ENCODE results near the gene TMEM240. TPM values are rescaled to one million over a fixed set of nuclear protein-coding genes. Genes with fewer than 3 reads are reported as not detected.

Gene TMEM240
- total RNA-seq, 2 experiments from 2014 or later: 0.75 to 1.5 TPM

Other genes with a start within 250 kb of the TMEM240 start
- 10 to 100 TPM; 45.3 to 46.4 TPM for gene ACAP3, start 232.7 kb downstream of the TMEM240 start, total RNA-seq
- gene PUSL1, start 232.0 kb downstream of the TMEM240 start, total RNA-seq: 10 to 100 TPM; 18.1 to 19.2 TPM
- 100 to 1,000 TPM; 130 to 137 TPM for gene INTS11, start 216.0 kb downstream of the TMEM240 start, total RNA-seq
- gene CPTP, start 215.8 kb downstream of the TMEM240 start, total RNA-seq: 10 to 100 TPM; 11.6 to 12.9 TPM
- 1 to 10 TPM; 3.3 to 3.4 TPM for gene TAS1R3, start 209.3 kb downstream of the TMEM240 start, total RNA-seq
- gene DVL1, start 191.2 kb downstream of the TMEM240 start, total RNA-seq: 10 to 100 TPM; 44.9 to 45.5 TPM
- gene MXRA8, start 182.1 kb downstream of the TMEM240 start, total RNA-seq: 1 to 10 TPM; 1.6 to 2.9 TPM
- gene AURKAIP1, start 165.4 kb downstream of the TMEM240 start, total RNA-seq: 10 to 100 TPM; 59.2 to 64.6 TPM
- 100 to 1,000 TPM; 274 to 281 TPM for gene CCNL2, start 141.3 kb downstream of the TMEM240 start, total RNA-seq
- 100 to 1,000 TPM in 1 of 2 experiments, 10 to 100 TPM in 1; 99.9 to 103 TPM for gene MRPL20, start 133.3 kb downstream of the TMEM240 start, total RNA-seq
- not detected for gene ANKRD65, start 119.3 kb downstream of the TMEM240 start, total RNA-seq
- gene VWA1, start 104.9 kb downstream of the TMEM240 start, total RNA-seq: not detected
- under 1 TPM; 0.28 to 0.74 TPM for gene ATAD3C, start 90.9 kb downstream of the TMEM240 start, total RNA-seq
- 10 to 100 TPM; 44.3 to 49.1 TPM for gene ATAD3B, start 68.9 kb downstream of the TMEM240 start, total RNA-seq
- 10 to 100 TPM; 17.0 to 19.5 TPM for gene ATAD3A, start 28.5 kb downstream of the TMEM240 start, total RNA-seq
- gene SSU72, start 34.2 kb upstream of the TMEM240 start, total RNA-seq: 100 to 1,000 TPM in 1 of 2 experiments, 10 to 100 TPM in 1; 95.4 to 101 TPM
- 1 to 10 TPM; 1.0 to 1.3 TPM for gene FNDC10, start 59.5 kb upstream of the TMEM240 start, total RNA-seq
- 10 to 100 TPM; 58.3 to 59.4 TPM for gene MIB2, start 74.9 kb upstream of the TMEM240 start, total RNA-seq
- 1 to 10 TPM; 3.0 to 3.7 TPM for gene MMP23B, start 91.5 kb upstream of the TMEM240 start, total RNA-seq
- gene CDK11B, start 118.4 kb upstream of the TMEM240 start, total RNA-seq: 10 to 100 TPM; 49.8 to 52.0 TPM
- gene SLC35E2B, start 152.2 kb upstream of the TMEM240 start, total RNA-seq: 10 to 100 TPM; 43.9 to 45.3 TPM
- 100 to 1,000 TPM; 206 to 217 TPM for gene CDK11A, start 183.7 kb upstream of the TMEM240 start, total RNA-seq
- 10 to 100 TPM; 19.9 to 25.1 TPM for gene NADK, start 237.8 kb upstream of the TMEM240 start, total RNA-seq